Activated CD4-positive, alpha-beta T cell treated with anti-CD3 and anti-CD28 coated beads for 4 hours (primary cell): ENCODE results near the gene FBXL12.
A peak's percentile ranks its signal among the peaks of the same experiment; 100 is the strongest.
"Not testable (repeated sequence)": the region's sequence is repeated elsewhere in the genome, so short reads cannot be mapped to it uniquely, and the experiment has no call there.

Experiments used
- DNase-seq, 2 donors: peaks; one replicate each; pipeline ENCODE4 v3.0.0-alpha.2; 2020

The FBXL12 gene

GRCh38 chr19:9791073-9791367 is 27.9 kb downstream of the FBXL12 start:
- not testable (repeated sequence) for DNase-seq

- DNase-seq = not testable (repeated sequence)
Measured at GRCh38 chr19:9789579-9789978, 29.3 kb downstream of the FBXL12 start.

GRCh38 chr19:9789066-9789465 is 29.8 kb downstream of the FBXL12 start:
- no peak for DNase-seq

- not testable (repeated sequence) for DNase-seq
Measured at GRCh38 chr19:9788604-9789003, 30.3 kb downstream of the FBXL12 start.

GRCh38 chr19:9786819-9787218 is 32.1 kb downstream of the FBXL12 start:
- DNase-seq = no peak

- no peak for DNase-seq
Measured at GRCh38 chr19:9786342-9786741, 32.5 kb downstream of the FBXL12 start.

- DNase-seq = peak; percentile 99
Measured at GRCh38 chr19:9785367-9786331, 33.2 kb downstream of the FBXL12 start.

- DNase-seq = not testable (repeated sequence)
Measured at GRCh38 chr19:9784163-9784496, 34.7 kb downstream of the FBXL12 start.

GRCh38 chr19:9782338-9782737 is 36.5 kb downstream of the FBXL12 start:
- no peak for DNase-seq

GRCh38 chr19:9768175-9769112 is 50.4 kb downstream of the FBXL12 start, which contains the start of gene ZNF846:
TSS of gene ZNF846 (minus strand) at chr19:9768738. CDS start at chr19:9764950, 3,788 bp downstream.
- DNase-seq = peak; percentile 89 to 90
